GM12801 (cell line): ENCODE data around the gene CAPS.

ENCODE experiments used
- TF ChIP-seq, protein P1 (sequence below): IDR thresholded peaks from one replicate; pipeline ENCODE4 v1.5.1; 2011; ENCODE audit warnings: control low read depth; ENCODE audit not compliant: insufficient read length; ENCODE audit errors: extremely low read depth

Gene CAPS

DNA sequence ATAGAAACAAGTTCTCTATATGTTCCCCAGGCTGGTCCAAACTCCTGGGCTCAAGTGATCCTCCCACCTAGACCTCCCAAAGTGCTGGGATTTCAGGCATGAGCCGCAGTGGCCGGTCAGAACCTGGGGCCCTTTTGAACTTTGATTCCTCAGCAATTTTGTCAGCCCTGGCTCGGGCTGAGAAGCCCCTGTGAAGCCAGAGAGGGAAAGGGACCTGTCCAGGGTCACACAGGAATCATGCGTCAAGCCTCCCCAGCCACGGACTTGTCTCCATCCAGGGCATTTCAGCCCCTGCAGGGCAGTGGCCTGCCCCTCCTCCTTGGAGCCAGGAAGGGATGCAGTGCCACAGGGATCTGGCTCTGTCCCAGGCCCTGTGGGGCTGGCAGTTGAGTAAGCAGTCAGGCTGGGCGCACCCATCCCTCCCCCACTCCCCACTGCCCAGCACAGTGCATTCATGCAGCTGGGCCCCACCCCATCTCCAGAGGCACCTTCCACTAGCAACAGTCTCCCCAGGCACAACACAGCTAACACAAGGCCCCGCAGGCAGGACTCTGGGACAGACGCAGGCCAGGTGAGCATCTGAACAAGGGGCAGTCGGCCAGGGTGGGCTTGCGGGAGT, at the start of gene CAPS:
Gene CAPS, plus strand, starts transcription at position 516 of the 619 bp plus-strand sequence. CDS start 153 bp downstream, outside the sequence.
- TF ChIP-seq, protein P1, sequence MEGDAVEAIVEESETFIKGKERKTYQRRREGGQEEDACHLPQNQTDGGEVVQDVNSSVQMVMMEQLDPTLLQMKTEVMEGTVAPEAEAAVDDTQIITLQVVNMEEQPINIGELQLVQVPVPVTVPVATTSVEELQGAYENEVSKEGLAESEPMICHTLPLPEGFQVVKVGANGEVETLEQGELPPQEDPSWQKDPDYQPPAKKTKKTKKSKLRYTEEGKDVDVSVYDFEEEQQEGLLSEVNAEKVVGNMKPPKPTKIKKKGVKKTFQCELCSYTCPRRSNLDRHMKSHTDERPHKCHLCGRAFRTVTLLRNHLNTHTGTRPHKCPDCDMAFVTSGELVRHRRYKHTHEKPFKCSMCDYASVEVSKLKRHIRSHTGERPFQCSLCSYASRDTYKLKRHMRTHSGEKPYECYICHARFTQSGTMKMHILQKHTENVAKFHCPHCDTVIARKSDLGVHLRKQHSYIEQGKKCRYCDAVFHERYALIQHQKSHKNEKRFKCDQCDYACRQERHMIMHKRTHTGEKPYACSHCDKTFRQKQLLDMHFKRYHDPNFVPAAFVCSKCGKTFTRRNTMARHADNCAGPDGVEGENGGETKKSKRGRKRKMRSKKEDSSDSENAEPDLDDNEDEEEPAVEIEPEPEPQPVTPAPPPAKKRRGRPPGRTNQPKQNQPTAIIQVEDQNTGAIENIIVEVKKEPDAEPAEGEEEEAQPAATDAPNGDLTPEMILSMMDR: no peak

DNA sequence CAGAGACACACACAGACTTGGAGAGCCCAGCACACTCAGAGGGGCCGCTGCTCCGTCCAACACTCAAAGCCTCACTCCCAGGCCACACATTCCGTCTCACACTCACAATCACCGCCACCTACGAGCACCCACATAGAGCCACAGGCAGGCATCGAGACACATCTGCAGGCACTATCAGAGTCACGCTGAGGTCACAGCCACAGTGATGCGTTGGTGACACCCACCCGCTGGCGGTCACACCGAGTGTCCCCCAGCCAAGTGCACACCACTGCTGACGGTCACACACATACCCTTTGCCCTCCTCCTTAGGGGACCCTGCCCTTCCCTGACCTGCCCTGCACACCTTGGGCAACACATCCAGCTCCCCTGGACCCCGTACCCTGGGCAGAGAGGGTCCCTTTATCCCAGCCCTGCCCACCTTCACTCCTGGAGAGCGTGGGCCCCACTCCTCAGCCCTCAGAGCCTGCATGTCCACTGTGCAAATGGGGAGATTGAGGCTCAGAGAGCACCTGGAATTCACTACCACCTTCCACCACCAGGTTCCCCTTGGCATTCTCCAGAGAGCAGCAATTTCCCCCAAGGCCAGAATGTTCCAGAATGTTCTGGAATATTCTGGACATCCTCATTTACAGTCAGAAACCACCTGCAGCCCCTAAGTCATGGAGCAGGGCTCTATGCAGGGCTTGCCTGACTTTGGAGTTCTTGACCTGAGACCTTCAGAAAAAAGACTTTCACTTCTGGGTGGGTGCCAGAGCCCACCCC, 49.1 kb upstream of the CAPS start:
- TF ChIP-seq, protein P1: no peak

DNA sequence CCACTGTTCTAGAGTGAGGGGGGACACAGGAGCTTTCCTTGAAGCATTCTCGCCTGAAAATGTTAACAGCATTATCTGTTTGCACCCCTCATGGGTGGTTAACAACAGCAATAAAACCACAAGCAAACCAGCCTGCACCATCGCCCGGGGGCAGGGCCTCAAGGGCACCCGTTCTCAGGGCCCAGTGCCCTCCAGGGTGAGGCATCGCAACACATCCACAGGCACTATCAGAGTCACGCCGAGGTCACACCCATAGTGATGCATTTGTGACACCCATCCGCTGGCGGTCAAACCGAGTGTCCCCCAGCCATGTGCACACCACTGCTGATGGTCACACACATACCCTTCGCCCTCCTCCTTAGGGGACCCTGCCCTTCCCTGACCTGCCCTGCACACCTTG, 48.3 kb upstream of the CAPS start:
- TF ChIP-seq, protein P1: no peak

DNA sequence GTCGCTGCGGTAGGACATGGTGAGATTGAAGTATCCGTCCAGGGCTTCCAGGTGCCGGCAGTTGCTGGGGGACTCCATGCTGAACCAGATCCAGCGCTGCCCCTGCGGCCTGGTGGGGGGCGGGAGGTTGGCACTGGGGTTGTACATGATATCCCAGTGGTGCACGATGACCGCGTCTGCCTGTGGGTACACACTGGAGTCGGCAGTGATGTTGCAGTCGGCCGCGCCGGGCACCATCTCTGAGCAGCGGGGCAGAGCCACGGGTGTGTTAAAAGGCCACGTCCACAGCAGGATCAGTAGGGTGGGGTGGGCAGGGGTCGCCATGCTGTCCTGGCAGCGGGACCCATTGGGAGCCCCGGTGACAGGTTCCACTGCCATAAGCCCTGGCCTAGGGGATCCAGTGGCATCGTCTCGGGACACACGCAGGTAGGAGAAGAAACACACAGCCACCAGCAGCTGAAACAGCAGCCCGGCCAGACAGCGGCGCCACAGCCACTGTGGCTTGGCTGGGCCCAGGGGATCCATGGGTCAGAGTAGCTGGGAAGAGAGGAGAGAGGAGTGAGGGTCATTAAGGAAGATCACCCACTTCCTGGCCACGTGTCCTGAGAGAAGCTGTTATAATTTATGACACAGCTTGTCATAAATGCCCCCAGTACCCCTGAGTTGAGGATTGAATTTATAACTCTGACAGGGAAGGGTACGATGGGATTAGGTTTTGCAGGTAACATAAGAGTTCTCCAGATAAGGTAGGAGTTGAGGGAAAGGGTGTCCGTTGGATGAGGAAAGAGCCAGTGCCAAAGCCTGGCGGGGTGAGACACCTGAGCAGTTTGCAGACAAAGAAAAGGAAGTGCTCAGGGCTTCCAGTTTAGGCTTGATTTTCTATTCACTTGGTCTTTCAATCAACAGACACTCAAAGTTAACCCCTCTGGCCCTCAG, 46.6 kb upstream of the CAPS start:
- TF ChIP-seq, protein P1: no peak

DNA sequence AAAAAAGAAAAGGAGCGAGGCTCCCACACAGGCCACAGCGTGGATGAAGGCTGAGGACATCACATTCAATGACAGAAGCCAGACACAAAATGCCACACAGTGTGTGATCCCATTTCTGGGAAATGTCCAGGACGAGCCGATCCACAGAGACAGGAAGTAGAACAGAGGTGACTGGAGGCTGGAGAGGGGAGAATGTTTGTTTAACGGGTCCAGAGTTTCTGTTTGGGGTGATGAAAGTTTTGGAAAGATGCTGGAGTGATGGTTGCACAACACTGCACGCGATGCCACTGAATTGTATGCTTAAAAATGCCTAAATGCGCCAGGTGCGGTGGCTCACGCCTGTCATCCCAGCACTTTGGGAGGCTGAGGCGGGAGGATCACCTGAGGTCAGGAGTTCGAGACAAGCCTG, 43.1 kb upstream of the CAPS start:
- TF ChIP-seq, protein P1: no peak

DNA sequence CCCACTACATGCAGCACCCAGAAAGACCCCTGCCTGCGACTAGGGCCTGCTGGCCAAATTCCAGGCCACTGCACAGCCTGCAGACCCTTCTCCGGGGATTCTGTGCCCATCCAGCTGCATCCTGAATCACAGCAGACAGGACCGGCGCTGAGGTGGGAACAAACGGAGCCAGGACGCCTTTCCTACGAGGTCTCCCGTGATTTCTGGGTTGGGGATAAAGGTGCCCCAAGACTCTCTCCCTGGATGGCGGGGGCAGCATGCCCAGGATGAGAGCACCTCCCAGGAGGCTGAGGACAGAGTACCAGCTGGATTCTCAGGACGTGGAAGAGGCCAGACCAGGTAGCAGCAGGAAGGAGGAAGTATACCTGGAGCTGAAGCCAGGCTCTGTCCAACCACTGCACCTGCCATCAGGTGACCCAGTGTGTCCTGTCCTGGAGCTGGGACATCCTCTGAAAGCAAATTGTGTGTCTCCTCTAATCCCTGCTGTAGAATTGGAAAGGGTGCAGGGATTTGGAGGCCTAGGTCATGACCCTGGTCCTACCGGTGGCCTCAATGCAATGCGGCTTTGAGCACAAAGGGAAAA, 40.3 kb upstream of the CAPS start:
- TF ChIP-seq, protein P1: no peak

DNA sequence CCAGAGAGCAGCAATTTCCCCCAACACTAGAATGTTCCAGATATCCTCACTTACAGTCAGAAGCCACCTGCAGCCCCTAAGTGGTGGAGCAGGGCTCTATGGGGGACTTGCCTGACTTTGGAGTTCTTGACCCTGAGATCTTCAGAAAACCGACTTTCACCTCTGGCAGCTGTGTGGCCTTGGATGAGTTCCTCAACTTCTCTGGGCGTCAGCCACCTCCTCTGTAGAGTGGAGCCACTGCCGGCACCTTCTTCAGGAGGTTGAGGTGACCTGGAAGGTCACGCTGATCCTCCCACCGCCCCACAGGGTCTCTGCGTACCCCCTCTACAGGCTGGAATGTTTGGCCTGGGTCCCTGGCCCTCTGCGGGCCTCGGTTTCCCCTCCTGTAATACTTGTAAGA, 36.6 kb upstream of the CAPS start:
- TF ChIP-seq, protein P1: no peak
